GM18870 (cell line): ENCODE measurements around the gene NCS1.

Experiments
- ATAC-seq: cut with Tn5 transposase; IDR thresholded peaks from one replicate; pipeline ENCODE4 v1.9.1; 2021; ENCODE audit warnings: moderate library complexity; ENCODE audit not compliant: unreplicated experiment

NCS1 gene

DNA sequence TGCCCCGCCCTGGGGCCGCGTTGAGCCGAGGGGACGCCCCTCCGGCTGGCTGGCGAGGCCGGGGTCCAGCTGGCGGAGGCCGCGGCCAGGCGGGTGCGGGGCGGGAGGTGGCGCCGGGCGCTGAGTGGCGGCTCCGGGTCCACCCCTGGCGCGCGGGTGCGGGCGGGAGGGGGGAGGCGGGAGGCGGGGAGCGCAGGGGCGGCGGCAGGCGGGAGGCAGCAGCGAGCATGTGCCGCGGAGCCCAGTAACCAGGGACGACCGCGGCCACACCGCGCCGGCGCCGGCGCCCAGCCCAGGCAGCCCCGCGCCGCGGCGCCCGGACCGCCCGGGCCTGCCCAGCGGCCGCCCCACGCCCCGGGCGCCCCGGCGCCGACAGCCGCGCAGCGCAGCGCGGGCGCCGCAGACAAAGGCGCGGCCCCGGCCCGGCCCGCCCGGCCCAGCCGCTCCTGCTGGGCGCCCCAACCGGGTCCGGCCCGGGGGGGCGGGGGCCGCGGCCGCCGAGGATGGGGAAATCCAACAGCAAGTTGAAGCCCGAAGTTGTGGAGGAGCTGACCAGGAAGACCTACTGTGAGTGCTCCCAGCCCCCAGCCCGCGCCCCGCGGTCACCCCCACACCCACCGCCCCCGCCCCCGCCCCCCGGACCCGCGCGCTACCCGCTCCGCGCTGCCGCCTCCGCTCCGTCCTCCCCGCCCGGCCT is at the start of gene NCS1:
NCS1 (plus strand) TSS at position 244 of the 697 bp plus-strand sequence; CDS start at position 504, 260 bp downstream.
- no peak for ATAC-seq

- no peak for ATAC-seq
Measured at GRCh38 chr9:130122456-130122855, 49.7 kb upstream of the NCS1 start.

- ATAC-seq = no peak
Measured at GRCh38 chr9:130124085-130124860, 47.9 kb upstream of the NCS1 start.

DNA sequence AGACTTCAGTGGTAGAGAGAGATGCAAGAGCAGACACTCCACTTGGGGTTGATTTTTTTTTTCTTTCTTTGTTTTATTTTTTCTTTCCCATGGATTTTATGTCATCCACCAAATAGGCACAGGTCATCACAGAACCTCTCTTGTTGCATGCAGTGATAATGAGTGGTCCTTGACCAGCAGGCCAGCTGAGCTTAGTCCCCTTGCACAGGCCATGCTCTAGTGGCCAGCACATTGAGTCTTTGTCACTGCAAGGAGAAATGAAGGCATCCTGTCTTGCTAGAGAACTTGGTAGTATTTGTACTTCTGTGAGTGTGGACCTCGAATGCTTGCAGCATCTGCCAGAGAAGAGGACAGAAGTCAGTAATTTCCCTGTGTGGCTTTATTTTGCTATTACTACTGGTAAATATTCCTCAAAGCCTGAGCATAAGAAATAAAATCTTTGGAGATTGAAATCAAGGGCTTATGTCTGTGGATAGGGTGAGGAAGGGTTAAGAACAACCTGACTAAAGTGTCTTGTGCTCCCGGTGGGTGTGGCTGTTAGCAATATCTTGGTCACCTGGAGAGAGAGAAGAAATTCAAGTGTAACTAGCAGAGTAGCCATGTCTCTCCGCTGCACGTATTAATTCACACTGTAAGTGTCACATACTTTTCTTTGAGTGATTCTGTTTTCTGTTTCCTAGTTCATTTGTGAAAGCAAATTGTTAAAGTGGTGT is 45.3 kb upstream of the NCS1 start:
- no peak for ATAC-seq

DNA sequence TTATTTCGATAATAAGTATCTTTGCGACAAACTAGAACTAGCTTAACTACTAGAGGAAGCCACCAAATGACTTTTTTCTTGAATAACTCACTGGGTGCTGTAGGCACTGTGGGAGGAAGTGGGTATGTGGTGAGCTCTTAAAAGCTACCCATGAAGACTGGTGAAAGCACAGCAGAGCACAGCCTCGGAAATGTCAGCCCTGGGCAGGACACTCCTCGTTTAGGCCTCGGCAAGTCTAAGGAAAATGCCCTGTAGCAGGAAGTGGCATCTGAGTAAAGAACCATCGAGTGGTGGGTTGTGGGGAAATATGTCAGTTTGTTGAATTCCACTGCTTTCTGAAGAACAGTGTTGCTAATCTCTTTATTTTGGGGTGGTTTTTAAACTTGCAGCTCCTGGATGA is 44.0 kb upstream of the NCS1 start:
- peak; percentile 41 for ATAC-seq

DNA sequence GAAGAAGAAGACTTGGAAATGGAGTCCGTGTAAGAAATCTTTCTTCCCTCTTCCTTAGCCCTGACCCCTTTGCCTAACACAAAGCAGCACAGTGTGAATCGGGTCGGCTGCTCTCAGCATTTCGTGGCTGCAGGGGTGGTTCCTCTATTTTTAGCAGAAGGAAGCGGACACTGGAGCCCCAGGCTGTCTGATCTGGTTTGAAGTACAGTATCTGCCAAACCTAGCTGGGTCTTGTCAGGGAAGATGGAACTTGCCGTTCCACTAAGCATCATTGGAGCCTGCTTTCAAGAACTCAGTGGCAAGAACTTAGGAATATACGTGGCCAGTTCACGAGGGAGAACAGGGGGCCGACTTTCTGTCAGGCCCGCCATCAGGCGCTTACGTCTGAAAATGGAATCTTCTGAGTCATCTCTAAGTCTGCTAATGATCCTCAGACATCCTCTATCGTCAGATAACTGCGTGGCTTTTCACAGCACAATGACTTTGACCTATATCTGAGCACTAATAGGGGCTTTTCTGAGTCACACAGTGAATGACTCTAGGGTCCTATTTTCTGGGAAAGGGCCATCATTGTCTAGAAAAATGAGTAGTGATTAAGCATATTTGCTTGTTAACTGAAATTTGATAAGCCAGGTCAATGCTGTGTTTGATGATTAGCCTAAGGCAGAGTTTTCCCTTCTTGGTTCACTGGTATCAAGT is 43.3 kb upstream of the NCS1 start:
- ATAC-seq = peak; percentile 49

DNA sequence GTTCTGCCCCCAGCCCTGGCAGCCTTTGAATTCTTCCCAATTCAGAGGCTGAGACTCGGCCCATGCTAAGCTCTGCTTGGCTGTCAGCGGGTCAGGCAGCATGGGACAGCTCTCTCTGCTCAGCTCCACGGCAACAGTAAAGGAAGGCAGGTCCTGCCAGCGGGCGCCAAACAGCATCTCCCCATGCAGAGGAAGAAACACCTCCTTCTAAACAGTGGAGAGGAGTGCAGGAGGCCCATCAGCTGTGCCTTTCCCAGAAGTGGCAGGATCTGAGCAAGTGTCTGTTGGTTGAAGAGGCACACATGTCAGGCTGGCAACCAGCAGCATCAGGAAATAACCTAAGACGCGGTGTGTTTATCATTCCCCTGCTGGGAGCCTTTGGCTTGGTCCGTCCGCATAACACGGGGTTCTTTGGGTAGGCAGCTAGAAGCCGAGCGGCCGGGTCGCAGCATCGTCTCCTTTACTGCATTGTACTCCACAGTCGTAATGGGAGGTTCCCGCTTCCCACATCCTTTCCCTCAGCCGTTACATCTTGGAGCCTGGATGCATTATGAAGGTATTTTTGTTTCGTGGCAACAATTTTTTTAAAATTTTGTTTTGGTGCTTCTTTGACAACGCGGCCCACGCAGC is 42.7 kb upstream of the NCS1 start:
- no peak for ATAC-seq

DNA sequence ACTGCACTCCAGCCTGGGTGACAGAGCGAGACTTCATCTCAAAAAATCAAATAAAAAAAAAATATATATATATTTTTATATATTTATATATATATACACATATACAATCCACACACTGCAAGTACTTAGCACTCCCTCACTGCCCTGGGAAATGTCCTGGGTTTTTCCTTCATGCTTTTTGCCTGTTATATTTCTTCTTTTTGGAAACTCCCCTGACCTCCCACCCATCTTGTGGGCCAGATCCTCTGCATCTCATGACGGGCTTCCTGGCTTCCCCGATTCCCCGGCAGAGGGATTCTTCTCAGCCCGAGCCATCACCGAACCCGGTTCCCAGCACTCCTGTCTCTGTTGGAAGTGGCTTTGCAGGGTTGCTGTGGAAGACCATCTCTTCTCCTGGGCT is 39.5 kb upstream of the NCS1 start:
- no peak for ATAC-seq

DNA sequence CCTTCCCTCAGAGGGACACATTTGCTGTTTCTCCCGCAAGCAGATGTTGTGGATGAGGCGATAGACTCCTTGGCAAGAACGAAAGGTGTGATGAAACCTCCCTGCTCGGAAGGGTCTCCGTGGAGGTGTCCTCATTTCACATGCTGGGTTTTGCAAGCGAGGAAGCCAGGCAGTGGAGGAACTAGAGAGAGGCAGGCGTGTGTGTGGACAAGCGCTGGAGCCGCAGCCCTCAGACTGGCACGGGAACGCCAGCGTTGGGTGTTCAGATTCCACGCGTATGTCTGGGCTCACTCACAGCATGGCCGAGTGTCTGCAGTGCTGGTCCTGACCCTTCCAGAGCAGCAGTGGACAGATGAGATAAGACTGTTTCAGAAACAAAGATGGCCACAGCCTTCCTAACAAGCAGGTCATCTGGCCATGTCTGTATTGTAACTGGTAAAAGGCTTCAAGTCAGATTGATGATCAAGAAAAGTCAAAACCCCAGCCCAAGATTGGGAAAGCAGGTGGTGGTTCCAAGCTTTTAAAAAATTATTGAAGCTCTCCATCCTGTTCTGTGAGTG is 35.0 kb upstream of the NCS1 start:
- ATAC-seq = no peak

GRCh38 chr9:130137641-130138081 is 34.5 kb upstream of the NCS1 start:
- ATAC-seq = no peak

DNA sequence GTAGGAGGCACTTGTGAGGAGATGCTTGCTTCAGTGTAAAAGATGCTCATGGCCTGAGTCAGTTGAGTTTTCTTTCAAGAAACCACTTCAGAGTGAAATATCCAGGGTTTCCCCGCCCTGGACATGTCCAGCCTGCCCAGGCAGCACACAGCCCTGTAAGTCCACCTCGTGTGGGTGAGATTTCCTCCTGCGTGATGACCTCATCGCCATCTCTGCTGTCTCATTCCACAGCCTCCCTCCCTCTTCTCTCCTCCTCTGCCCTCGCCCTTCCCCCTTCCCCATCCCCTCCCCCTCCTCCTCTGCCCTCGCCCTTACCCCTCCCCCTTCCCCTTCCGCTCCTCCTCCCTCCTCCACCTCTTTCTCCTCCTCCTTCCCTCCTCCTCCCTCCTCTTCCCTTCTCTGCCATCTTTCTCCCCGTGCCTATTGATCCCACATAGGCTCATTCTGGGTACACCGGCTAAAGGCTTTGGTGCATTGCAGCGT is 34.0 kb upstream of the NCS1 start:
- no peak for ATAC-seq

DNA sequence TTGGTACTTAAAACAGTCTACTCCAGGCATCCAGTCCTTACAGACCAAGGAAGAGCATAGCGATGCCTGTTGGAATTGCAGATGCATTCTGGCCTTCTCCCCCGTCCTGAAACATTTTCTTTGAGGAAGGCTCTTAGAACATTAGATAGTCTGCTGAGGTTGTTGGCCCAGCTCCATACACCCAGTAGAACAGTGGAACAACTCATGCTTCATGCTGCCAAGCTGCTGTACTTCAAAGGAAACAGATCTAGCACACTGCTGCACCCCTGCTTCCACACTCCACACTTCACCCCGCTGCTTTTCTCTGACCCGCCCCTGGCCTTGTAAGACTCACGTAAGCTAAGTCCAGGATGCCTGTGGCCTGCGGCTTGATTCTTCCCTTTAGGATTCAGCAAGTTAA is 33.4 kb upstream of the NCS1 start:
- ATAC-seq = no peak

- ATAC-seq = no peak
Measured at GRCh38 chr9:130139251-130139650, 33.0 kb upstream of the NCS1 start.

DNA sequence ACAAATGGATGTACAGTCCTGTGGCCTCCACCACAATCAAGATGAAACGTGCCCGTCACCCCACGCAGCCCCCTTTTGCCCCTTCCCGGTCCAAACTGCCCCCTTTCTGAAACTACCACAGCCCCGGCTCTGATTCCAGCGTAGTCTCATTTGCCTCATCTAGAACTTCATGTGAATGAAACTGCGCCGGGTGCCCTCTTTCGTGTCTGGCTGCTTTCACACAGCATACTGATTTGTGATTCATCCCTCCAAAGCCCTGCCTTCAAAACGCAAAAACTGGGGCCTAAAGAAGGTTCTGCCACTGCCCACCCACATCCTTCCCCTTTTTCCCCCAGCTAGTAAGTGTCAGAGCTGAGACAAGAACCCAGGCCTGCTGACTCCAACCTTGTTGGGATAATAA is 31.5 kb upstream of the NCS1 start:
- ATAC-seq = no peak

DNA sequence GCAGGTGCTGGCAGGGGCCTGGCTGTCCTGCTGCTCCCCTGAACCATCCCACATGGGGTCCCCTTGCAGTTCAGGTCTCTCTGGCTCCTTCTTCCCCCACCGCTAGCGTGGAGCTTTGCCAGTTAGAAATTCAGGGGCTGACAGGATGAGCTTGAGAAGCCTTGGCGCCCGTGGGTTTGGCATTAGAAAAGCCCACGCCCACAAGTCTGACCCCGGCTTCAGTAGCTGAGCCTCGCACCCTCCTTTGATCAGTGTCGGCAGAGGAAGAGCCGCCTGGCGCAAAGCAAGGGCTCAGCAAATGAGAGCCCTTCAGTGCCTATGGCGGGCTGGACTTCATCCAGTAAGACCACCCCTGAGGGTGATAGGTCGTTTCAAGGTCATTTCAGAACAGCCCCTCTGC is 30.1 kb upstream of the NCS1 start:
- ATAC-seq = no peak

DNA sequence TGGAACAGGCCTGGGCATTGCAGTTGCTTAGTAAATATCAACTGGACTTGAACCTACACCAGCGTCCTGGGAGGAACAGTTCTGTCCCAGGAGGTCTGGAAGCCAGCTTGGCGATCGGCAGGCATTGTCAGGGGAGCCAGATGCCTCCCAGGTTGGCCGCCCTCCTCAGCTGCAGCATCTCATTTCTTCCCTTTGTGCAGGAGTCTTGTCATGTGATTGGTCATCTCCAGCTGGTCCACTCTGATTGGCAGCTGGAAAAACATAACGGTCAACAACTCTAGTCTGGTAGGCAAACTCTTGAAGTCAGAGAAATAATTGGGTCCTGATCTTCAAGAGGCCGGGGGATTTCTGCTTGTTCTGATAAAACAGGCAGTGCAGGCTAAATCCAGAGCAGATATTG is 29.6 kb upstream of the NCS1 start:
- no peak for ATAC-seq

DNA sequence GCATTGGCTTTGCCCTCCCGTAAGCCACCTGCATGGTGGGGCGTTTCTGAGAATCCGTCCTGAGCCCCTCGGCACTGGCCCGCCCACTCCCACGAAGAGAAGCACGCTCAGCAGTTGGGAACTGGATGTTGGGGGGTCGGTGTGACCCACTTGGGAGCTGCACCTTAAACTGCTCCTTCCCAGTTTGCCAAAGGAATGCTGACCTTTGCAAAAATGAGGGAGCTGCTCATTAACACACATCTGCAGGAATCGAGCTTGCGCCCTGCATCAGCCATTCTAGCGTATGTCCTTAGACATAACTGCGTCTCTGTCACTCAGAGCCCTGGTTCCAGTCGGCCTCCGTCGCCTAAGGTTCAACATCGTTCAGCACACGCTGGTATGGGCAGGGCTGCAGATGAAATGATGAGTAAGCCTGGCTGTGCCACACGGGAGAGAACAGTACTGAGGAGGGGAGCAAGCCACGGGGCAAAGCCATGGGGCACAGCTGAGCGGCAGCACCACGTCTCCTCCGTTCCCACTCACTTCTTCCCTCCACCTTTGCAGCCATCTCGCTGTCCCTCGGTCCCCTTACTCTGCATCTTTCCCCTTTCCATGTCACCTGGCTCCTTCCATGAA is 28.8 kb upstream of the NCS1 start:
- no peak for ATAC-seq

GRCh38 chr9:130143958-130144366 is 28.2 kb upstream of the NCS1 start:
- no peak for ATAC-seq

GRCh38 chr9:130144703-130145102 is 27.5 kb upstream of the NCS1 start:
- no peak for ATAC-seq

DNA sequence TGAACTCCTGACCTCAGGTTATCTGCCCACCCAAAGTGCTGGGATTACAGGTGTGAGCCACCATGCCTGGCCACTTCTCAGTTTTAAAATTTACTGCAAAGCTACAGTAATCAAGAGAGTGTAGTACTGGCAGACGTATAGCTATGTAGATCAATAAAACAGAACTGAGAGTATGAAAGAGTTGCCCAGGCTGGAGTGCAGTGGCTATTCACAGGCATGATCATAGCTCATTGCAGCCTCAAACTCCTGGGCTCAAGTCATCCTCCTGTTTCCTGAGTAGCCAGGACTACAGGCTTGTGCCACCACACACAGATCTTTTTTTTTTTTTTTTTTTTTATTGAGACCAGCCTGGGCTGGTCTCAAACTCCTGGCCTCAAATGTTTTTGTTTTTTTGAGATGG is 26.5 kb upstream of the NCS1 start:
- ATAC-seq = no peak
